HG03354 (cell line): ENCODE data around the gene SIM2.

Experiments
- ATAC-seq: cut with Tn5 transposase; IDR thresholded peaks from one replicate; pipeline ENCODE4 v1.9.1; 2021; ENCODE audit warnings: mild to moderate bottlenecking; ENCODE audit not compliant: unreplicated experiment, poor library complexity, severe bottlenecking

The SIM2 gene

DNA sequence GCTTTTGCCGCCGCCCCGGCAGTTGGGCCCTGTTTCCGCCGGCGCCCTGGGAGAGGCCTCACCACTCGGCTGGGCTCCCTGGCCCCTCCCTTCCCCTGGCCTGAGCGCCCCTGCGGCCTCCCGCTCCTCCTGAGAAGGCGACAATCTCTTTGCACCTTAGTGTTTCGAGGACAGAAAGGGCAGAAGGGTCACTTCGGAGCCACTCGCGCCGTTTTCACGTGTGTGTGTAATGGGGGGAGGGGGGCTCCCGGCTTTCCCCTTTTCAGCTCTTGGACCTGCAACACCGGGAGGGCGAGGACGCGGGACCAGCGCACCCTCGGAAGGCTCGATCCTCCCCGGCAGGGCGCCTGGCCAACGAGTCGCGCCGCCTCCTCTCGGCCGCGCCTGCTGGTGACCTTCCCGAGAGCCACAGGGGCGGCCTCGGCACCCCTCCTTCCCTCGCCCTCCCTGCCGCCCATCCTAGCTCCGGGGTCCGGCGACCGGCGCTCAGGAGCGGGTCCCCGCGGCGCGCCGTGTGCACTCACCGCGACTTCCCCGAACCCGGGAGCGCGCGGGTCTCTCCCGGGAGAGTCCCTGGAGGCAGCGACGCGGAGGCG lies 432 bp upstream of the SIM2 start:
- no peak for ATAC-seq

DNA sequence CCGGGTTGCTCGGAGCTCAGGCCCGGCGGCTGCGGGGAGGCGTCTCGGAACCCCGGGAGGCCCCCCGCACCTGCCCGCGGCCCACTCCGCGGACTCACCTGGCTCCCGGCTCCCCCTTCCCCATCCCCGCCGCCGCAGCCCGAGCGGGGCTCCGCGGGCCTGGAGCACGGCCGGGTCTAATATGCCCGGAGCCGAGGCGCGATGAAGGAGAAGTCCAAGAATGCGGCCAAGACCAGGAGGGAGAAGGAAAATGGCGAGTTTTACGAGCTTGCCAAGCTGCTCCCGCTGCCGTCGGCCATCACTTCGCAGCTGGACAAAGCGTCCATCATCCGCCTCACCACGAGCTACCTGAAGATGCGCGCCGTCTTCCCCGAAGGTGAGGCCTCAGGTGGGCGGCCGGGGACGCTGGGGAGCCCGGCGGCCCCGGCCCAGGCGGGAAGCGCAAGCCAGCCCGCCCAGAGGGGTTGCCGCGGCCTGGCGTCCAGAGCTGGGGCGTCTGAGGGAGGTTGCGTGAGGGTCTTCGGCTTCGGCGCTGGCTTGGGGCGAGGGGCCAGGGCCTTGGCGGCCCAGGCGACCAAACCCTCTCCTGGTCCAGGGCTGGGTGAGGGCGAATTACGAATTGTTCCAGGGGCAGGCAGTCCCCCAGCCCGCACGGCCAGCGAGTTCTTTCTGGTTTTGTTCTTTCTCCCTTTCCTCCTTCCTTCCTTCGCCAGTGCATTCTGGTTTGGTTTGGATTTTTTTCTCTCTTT lies 805 bp downstream of the SIM2 start:
- ATAC-seq = no peak

DNA sequence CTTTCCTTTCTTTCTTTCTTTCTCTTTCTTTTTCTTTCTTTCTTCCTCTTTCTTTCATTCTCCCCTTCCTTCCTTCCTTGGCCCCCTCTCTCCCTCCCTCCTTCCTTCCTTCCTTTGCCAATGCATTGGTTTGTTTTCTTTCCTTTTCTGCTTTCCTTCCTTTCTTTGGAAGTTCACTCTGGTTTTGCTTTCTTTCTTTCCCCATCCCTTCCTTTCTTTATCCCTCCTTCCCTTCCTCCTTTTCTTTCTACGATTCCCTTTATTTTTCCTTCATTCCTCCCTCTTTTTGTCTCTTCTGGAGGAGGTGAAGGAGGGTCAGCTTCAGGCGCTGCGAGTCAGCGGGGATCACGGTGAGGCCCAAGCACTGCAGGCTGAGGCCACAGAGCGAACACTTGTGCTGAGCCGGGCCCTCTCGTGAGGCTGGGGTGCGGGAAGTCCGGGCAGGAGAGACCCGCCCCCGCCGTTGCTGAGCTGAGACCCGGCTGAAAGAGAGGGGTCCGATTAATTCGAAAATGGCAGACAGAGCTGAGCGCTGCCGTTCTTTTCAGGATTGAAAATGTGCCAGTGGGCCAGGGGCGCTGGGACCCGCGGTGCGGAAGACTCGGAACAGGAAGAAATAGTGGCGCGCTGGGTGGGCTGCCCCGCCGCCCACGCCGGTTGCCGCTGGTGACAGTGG lies 1.5 kb downstream of the SIM2 start:
- ATAC-seq = no peak

DNA sequence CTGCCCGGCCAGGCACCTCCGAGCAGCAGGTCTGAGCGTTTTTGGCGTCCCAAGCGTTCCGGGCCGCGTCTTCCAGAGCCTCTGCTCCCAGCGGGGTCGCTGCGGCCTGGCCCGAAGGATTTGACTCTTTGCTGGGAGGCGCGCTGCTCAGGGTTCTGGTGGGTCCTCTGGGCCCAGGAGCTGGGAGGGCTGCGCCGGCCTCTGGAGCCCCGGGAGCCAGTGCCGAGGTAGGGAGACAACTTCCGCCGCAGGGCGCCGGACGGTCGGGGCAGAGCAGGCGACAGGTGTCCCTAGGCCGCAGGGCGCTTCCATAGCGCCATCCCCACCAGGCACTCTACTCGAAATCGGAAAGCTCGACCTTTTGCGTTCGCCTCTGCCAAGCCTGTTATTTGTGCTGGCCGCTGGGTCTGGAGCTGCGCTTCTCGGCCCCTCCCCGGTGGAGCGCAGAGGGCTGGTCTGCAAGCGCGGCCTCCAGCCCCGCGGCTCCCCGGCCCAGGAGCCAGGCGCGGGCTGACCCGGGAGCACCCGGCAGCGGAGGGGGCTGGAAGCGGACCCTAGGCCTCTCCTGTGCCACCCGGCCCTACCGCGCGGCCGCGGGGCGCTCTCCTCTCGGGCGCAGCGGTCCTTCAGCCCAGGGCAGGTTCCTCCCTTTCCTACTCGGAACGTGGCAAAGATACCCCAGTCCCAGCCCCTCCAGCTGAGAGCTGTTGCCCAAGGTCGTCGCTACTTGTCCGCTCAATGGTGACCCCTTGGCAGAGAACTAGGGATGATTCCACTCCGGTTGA lies 2.2 kb downstream of the SIM2 start:
- no peak for ATAC-seq

DNA sequence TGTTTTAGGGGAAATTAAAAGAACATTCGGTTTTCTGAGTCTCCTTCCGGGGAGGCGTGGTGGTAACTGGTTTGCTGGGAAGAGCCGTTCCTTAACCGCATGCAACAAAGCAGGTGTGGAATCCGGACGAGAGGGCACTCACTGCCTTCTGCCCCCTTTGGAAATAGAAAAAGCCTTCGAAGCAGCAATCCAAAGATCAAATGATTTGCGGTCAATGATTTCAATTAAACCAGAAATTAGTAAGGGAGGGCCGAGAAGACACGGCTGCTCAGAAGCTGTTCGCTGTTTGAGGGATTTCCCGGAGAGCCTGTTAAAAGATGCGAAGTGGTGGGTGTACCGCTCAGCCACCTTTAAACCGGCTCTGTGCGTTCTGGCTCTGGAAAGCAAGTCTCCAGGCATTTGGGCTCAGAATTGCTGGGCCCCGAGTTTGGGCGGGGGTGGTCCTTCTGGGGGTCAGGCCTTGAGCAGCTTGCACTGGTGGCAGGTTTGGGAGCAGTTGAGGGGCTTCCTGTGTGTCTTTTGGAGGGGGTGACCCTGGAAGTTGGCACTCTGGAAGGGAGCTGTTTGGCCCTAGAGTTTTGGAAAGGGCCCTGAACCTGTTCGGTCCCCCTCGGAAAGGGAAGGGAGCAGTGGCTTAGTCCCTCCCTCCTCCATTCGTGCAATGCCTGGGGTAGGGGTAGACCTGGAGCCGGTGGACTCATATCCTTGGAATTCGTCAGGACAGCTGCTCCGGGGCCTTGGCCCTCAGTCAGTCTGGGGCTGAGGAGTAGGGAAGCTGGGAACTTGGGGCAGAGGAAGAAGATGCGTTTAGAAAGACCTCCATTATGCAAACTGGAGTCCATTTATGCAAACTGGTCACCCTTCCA lies 3.1 kb downstream of the SIM2 start:
- no peak for ATAC-seq

DNA sequence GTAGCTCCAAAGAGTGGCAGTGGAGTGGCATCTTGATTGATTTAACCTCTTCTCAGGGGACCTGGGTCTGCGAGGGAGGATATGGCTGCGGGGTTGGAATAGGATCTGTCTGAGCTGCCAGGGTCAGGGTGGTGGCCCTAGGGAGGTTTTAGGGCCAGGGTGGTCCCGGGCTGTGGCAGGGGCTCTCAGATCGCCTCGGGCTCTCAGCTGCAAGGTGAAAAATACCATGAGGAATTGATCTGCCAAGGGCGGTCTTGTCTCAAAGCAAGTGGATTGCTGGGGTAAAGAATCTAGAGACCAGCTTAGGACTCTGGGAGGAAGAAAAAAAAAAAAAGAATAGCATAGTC lies 3.7 kb downstream of the SIM2 start:
- no peak for ATAC-seq

DNA sequence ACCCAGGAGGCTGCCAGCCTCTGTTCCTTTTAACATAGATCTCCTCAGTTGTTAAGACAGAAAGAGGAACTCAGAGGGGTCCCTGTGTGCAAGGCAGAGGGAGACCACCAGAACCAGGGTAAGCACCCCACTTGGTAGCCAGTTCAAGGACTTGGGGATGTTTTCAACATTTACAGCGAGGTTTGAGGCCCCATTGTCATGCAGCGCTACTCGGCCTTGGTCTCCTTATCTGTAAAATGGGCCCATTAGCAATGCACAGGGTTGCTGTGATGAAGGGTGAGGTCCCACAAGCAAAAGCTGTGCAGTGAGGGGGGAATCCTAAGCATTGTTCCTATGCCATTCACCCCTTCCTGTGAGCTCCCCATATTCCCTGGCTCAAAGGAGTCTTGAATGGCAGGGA lies 4.2 kb downstream of the SIM2 start:
- no peak for ATAC-seq

DNA sequence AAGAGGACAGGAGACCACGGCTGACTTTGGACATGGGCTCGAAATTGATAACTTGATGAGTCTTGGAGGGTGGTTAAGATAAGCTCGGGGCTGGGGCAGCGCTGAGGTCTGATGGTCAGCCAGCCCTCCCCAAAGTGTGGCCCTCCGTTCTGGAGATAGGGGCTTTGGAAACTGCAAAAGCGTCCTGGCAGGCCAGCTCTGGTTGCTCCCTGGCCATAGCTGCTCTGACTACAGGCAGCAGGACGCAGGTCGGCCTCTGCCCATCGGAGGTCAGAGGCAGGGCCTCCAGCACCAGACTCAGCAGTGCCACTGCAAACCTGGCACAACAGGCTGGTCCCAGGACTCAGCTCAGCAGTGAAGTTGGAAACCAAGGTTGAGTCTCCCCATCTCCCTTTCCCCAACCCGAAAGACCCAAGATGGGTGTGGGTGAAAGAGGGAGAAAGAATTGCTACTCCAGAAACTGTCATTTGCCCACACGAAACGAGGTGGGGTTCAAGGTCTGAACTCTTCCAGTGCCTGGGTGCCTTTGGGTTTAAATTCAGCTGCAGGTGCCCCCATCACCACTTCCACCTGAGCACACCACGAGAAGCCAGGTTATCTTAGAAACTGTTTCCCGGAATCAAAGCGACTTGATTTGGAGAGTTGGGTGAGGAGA lies 4.8 kb downstream of the SIM2 start:
- ATAC-seq = no peak

DNA sequence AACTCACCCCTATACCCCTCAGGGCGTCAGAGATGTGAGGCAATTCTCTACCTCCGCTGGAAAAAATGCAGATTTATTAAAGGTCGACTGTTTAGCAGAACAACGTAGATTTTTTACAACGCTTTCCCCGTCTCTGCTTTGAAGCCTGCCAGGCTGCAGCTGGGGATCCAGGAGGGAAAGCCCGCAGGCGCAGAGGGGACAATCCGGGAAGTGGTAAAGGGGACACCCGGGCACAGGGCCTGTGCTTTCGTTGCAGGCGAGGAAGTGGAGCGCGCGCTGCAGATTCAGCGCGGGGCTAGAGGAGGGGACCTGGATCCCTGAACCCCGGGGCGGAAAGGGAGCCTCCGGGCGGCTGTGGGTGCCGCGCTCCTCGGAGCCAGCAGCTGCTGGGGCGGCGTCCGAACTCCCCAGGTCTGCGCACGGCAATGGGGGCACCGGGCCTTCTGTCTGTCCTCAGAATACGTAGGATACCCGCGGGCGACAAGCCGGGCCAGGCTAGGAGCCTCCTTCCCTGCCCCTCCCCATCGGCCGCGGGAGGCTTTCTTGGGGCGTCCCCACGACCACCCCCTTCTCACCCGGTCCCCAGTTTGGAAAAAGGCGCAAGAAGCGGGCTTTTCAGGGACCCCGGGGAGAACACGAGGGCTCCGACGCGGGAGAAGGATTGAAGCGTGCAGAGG lies 5.5 kb downstream of the SIM2 start:
- no peak for ATAC-seq

DNA sequence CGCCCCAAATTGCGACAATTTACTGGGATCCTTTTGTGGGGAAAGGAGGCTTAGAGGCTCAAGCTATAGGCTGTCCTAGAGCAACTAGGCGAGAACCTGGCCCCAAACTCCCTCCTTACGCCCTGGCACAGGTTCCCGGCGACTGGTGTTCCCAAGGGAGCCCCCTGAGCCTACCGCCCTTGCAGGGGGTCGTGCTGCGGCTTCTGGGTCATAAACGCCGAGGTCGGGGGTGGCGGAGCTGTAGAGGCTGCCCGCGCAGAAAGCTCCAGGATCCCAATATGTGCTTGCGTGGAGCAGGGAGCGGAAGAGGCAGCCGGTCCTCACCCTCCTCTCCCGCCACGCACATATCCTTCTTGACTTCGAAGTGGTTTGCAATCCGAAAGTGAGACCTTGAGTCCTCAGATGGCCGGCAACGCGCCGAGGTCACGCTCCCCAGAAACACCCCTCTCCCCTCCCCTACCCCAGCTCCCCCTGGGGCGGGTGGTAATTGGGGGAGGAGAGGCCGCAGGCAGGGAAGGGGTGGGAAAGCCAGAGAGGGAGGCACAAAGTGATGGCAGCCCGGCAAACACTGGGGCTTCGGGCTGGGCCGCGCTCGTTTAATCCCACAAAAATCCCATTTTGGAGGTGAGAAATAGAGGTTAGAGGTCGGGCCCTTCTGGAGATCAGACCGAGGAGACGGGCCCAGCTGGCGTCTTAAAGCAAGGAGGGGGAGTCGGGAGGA lies 6.2 kb downstream of the SIM2 start:
- ATAC-seq = no peak

DNA sequence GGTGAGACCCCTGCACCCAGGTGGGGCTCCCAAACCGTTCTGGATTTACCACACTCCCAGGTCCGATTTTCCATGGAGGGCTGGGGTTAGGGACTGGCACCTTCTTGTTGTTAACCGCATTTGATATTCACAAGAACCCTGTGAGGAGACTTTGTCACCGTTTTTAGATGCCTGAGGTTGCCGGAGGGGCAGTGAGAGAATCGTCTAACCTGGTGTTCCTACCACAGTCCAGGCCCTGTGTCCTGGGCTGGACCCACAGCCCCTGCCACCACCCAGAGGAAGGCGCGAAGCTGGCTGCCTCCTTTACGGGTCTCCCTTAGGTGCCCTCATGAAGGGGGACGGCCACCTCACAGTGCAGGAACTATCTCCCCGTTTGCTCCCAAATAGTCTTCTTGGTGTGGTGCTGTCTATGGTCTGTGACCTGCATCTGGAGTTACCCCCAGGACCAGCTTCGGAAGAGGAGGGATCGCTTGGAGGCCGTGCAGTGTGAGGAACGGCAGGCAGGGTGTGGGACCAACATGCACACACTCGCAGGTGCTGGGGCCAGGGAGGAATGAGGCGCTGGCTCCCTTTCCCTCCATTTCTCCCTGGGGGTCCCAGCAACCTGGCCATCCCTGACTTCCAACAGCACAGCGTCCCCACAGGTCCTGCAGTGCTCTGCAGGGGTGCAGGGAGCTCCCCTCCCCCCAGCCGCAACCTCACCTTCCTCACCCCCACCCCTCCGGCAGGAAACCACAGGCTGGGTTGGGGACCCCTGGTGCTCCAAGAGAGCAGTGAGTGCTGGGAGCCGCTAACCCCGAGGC lies 7.0 kb downstream of the SIM2 start:
- ATAC-seq = no peak

DNA sequence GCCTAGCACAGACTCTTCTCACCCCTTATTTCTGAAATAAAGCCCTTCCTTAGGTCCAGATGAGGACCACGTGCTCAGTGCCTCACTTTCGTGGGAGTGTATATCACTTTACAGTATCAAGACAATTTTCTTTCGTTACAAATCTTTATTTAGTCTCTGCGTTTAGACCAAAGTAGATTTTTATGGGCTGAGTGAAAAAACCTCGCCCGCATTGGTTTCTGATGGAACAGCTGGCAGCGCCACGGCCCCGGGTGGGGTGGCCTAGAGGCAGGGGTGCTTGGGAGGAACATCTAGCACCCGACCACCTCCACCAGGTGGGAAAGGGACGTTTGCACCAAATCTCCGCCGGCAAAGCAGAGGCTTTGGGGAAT lies 7.6 kb downstream of the SIM2 start:
- ATAC-seq = no peak

DNA sequence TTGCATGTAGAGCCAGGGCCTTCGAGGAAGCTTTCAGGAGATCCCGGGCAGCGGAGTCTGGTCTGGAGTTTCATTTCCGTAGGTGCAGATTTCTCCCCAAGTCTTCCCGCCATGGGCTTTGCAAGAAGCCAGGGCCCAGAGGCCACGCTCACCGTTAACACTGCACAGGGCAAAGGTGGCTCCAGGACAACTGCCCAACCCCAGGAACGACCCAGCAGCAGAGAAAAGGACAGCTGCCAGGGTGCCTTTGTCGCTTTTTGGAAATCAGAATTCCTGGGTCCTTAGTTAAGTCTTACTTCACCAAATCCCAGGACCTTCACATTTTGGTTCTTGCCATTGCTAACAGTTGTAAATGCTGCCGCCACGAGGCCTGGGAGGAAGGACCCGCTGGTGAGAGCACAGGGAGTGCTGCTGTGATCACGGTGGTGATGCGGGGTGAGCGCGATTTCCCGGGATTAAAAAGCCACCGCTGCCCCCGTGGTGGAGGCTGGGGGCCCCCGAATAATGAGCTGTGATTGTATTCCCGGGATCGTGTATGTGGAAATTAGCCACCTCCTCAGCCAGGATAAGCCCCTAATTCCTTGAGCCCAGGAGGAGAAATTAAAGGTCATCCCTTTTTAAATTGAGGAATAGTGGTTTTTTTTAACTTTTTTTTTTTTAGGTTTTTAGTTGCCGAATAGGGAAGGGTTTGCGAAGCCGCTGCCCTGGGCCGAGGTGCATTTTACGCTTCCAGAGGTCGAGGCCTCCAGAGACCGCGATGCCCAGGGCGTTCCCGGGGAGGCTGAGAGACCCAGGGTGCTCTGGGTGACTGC lies 8.2 kb downstream of the SIM2 start:
- ATAC-seq = no peak

DNA sequence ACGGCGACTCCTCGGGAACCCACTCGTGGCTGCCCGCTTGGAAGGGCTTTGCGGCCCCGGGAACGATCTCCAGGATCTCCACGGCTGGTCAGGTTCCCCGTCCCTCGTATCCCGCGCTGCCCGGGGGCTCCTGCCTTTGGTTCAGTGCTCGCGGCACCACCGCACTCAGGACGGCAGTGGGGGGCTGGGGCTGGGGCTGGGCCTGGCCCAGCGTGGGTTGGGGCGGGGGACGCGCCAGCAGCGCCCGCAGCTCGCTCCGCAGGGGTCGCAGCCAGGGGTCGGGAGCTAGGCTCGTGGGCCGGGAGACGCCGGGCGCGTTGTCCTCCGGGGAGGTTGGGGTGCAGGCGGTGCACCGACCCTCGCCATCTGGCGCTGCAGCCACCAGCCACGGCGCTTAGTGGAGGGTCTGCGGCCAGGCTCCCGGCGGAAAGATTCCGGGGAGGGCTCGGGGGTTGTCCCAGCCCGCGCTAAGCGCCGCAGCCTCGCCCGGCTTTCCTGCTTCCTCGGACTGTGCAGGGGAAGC lies 8.9 kb downstream of the SIM2 start:
- no peak for ATAC-seq

DNA sequence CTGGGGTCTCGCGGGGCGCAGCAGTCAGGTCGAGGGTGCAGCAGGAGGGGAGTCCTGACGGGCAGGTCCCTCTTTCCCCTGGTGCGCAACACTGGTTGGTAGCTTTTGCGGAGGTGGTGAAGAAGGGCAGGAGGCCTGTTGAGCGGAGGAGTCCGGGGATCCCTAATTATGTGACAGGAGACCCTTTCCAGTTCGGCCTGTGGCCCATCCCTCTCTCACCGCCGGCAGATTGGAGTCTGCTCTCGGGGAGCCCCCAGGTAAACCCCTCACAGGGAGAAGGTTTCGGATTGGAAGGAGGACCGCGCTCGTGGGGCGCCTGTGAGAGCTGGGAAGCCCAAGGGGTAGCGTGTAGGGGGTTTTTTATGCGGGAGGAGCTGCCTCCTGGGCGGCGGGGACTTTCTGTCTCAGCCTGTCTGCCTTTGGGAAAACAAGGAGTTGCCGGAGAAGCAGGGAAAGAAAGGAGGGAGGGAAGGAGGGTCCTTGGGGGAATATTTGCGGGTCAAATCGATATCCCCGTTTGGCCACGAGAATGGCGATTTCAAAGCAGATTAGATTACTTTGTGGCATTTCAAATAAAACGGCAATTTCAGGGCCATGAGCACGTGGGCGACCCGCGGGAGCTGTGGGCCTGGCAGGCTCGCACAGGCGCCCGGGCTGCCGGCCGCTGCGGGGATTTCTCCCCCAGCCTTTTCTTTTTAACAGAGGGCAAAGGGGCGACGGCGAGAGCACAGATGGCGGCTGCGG lies 9.5 kb downstream of the SIM2 start:
- ATAC-seq = no peak
